ENCODE results near the gene PRSS36. TPM values are rescaled to one million over a fixed set of nuclear protein-coding genes. Genes with fewer than 3 reads are reported as not detected.

The PRSS36 gene
- total RNA-seq, 4 donors from 2014 or later: 4.1 to 8.8 (median 6.8) TPM

DNA sequence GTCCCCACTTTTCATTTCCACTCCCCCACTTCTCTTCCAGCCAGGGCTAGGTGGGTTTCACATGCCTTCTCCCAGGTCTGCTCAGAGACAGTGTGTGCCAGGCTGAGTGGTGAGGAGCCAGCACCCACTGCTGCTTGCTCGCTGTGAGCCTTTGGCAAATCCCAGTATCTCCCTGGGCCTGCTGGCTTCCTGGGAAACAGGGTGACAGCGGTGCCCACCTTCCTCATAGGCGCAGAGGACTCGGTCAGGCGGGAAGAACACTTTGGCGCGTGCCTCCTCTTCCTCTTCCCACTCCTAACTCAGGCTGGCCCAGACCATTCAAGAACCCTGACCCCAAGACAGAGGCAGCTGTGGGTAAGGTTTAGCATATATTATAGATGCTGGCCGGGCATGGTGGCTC, 60.7 kb downstream of the PRSS36 start:
- ATAC-seq (ENCODE audit: low FRiP score): no peak
- TF ChIP-seq, protein P1, sequence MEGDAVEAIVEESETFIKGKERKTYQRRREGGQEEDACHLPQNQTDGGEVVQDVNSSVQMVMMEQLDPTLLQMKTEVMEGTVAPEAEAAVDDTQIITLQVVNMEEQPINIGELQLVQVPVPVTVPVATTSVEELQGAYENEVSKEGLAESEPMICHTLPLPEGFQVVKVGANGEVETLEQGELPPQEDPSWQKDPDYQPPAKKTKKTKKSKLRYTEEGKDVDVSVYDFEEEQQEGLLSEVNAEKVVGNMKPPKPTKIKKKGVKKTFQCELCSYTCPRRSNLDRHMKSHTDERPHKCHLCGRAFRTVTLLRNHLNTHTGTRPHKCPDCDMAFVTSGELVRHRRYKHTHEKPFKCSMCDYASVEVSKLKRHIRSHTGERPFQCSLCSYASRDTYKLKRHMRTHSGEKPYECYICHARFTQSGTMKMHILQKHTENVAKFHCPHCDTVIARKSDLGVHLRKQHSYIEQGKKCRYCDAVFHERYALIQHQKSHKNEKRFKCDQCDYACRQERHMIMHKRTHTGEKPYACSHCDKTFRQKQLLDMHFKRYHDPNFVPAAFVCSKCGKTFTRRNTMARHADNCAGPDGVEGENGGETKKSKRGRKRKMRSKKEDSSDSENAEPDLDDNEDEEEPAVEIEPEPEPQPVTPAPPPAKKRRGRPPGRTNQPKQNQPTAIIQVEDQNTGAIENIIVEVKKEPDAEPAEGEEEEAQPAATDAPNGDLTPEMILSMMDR (IDR thresholded peaks at IDR 0.05): no peak

More for the DNA sequence above, 60.7 kb downstream of the PRSS36 start:
- no peak for DNase-seq (ENCODE audit: low spot score)

Small RNA genes within 50 kb of the gene (small RNA-seq; reads per million reads assigned to genes)
- gene AC009088.4 (not detected), gene NDUFA3P6 (not detected)

Other genes starting within 250 kb of the PRSS36 start
- gene FBXL19, start 226.5 kb downstream of the PRSS36 start, total RNA-seq: 1 to 10 TPM; 4.7 to 9.1 (median 6.9) TPM
- gene ORAI3, start 201.0 kb downstream of the PRSS36 start, total RNA-seq: 10 to 100 TPM; 15.5 to 42.6 (median 33.9) TPM
- 10 to 100 TPM in 2 of 4 donors, 1 to 10 TPM in 2; 5.3 to 13.6 (median 9.2) TPM for gene SETD1A, start 192.3 kb downstream of the PRSS36 start, total RNA-seq
- gene HSD3B7, start 164.9 kb downstream of the PRSS36 start, total RNA-seq: 10 to 100 TPM; 23.2 to 45.3 (median 33.0) TPM
- gene STX1B, start 139.4 kb downstream of the PRSS36 start, total RNA-seq: 1 to 10 TPM in 2 of 4 donors, under 1 TPM in 2; 0.47 to 1.9 (median 1.0) TPM
- 10 to 100 TPM; 40.9 to 93.7 (median 66.8) TPM for gene STX4, start 116.5 kb downstream of the PRSS36 start, total RNA-seq
- 10 to 100 TPM in 2 of 4 donors, 1 to 10 TPM in 2; 7.4 to 13.9 (median 10.8) TPM for gene ZNF668, start 75.8 kb downstream of the PRSS36 start, total RNA-seq
- 10 to 100 TPM in 3 of 4 donors, 1 to 10 TPM in 1; 8.1 to 18.0 (median 11.9) TPM for gene ZNF646, start 75.6 kb downstream of the PRSS36 start, total RNA-seq
- gene PRSS53, start 61.1 kb downstream of the PRSS36 start, total RNA-seq: 1 to 10 TPM in 2 of 4 donors, under 1 TPM in 2; 0.63 to 2.2 (median 1.3) TPM
- gene VKORC1, start 55.3 kb downstream of the PRSS36 start, total RNA-seq: 100 to 1,000 TPM in 2 of 4 donors, 10 to 100 TPM in 2; 85.6 to 128 (median 99.3) TPM
- gene BCKDK, start 41.7 kb downstream of the PRSS36 start, total RNA-seq: 10 to 100 TPM; 34.5 to 52.5 (median 43.4) TPM
- gene KAT8, start 32.4 kb downstream of the PRSS36 start, total RNA-seq: 10 to 100 TPM; 39.4 to 72.2 (median 49.1) TPM
- gene PRSS8, start 14.3 kb downstream of the PRSS36 start, total RNA-seq: 1 to 10 TPM in 2 of 4 donors, under 1 TPM in 1, not detected in 1; 0.31 to 2.6 (median 2.6) TPM
- 100 to 1,000 TPM in 2 of 4 donors, 10 to 100 TPM in 2; 65.0 to 162 (median 116) TPM for gene FUS, start 30.1 kb upstream of the PRSS36 start, total RNA-seq
- gene PYCARD, start 52.7 kb upstream of the PRSS36 start, total RNA-seq: 10 to 100 TPM; 25.4 to 50.2 (median 37.8) TPM
- gene TRIM72, start 64.1 kb upstream of the PRSS36 start, total RNA-seq: under 1 TPM in 1 of 4 donors, not detected in 3; 0.28 TPM
- not detected for gene PYDC1, start 67.1 kb upstream of the PRSS36 start, total RNA-seq
- gene ITGAM, start 109.9 kb upstream of the PRSS36 start, total RNA-seq: 10 to 100 TPM; 23.9 to 58.4 (median 38.8) TPM
- 100 to 1,000 TPM in 1 of 4 donors, 10 to 100 TPM in 3; 11.7 to 161 (median 27.0) TPM for gene ITGAX, start 205.1 kb upstream of the PRSS36 start, total RNA-seq
- gene ITGAD, start 243.3 kb upstream of the PRSS36 start, total RNA-seq: under 1 TPM in 3 of 4 donors, not detected in 1; 0.28 to 0.47 (median 0.36) TPM

Data from omental fat pad (tissue), 4 donors.